ENCODE measurements around the gene DLG1. TPM values are rescaled to one million over a fixed set of nuclear protein-coding genes. Genes with fewer than 3 reads are reported as not detected.

The DLG1 gene
- total RNA-seq, 1 donor from 2014 or later: 168 TPM

DNA sequence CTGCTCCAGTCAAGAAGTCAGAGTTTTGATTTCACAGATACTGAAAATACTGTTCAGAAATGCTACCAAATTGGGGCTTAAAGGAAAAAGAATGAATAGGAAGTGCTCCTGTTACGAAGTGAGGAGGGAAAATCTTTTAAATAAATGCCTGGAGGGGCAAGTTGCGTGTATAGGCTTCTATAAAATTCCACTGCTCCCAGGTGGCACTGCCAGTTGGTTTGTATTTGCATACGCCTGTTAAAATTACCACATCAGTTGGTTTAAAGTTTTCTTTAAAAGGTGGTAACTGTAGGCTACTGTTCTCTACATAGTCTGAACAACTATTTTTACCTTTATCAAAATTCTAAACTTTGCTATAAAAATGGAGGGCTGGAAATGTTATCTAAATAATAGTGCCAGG is 123.5 kb downstream of the DLG1 start:
- Mint-ChIP-seq H3K27me3 (ENCODE audit: unreplicated experiment) (no peaks in the 10 kb centered on the region), H3K9me3 (ENCODE audit: unreplicated experiment) (no peaks in the 10 kb centered on the region), H3K27ac (ENCODE audit: unreplicated experiment) (peak overlapping the region; percentile 81), H3K4me1 (ENCODE audit: unreplicated experiment) (peaks cover 25% of the 10 kb centered on the region), H3K36me3 (ENCODE audit: unreplicated experiment) (peaks cover 13% of the 10 kb centered on the region), H3K4me3 (ENCODE audit: unreplicated experiment) (peak overlapping the region; percentile 32)
- DNase-seq (ENCODE audit: extremely low spot score, unreplicated experiment): no peak
- no peak for TF ChIP-seq CTCF (IDR thresholded peaks at IDR 0.05)

- Mint-ChIP-seq H3K4me1 (ENCODE audit: unreplicated experiment) (peaks cover 25% of the 10 kb centered on the region), H3K4me3 (ENCODE audit: unreplicated experiment) (no peak overlapping the region), H3K36me3 (ENCODE audit: unreplicated experiment) (peaks cover 13% of the 10 kb centered on the region), H3K9me3 (ENCODE audit: unreplicated experiment) (no peaks in the 10 kb centered on the region), H3K27ac (ENCODE audit: unreplicated experiment) (no peak overlapping the region), H3K27me3 (ENCODE audit: unreplicated experiment) (no peaks in the 10 kb centered on the region)
- DNase-seq (ENCODE audit: extremely low spot score, unreplicated experiment): no peak
- no peak for TF ChIP-seq CTCF (IDR thresholded peaks at IDR 0.05)
Observed at GRCh38 chr3:197173620-197174019, 124.8 kb downstream of the DLG1 start.

GRCh38 chr3:197171481-197172067 is 126.8 kb downstream of the DLG1 start:
- Mint-ChIP-seq H3K9me3 (ENCODE audit: unreplicated experiment) (no peaks in the 10 kb centered on the region), H3K36me3 (ENCODE audit: unreplicated experiment) (peaks cover 4% of the 10 kb centered on the region), H3K4me3 (ENCODE audit: unreplicated experiment) (no peak overlapping the region), H3K27me3 (ENCODE audit: unreplicated experiment) (no peaks in the 10 kb centered on the region), H3K4me1 (ENCODE audit: unreplicated experiment) (peaks cover 33% of the 10 kb centered on the region), H3K27ac (ENCODE audit: unreplicated experiment) (peak overlapping the region; percentile 62)
- no peak for DNase-seq (ENCODE audit: extremely low spot score, unreplicated experiment)
- no peak for TF ChIP-seq CTCF (IDR thresholded peaks at IDR 0.05)

DNA sequence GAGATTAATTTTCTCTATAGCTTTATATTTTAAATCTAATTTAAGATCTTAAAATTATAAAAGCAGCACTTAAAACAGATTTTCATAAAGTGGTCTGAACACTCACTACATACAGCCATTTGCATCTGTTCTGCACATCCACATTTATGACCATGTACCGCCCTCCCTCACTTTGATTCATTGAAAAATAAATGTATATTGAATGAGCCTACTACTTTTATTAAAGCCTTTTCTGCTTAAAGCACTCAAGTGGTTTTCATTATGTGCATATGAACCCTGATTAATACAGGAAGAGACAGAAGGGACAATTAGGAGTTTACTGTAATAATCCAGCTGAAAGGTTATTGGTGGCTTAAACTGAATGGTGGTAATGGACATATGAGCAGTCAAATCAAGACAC is 129.4 kb downstream of the DLG1 start:
- TF ChIP-seq CTCF (IDR thresholded peaks at IDR 0.05): no peak
- Mint-ChIP-seq H3K36me3 (ENCODE audit: unreplicated experiment) (peaks cover 13% of the 10 kb centered on the region), H3K9me3 (ENCODE audit: unreplicated experiment) (no peaks in the 10 kb centered on the region), H3K27me3 (ENCODE audit: unreplicated experiment) (no peaks in the 10 kb centered on the region), H3K4me1 (ENCODE audit: unreplicated experiment) (peaks cover 21% of the 10 kb centered on the region), H3K27ac (ENCODE audit: unreplicated experiment) (peak overlapping the region; percentile 82), H3K4me3 (ENCODE audit: unreplicated experiment) (no peak overlapping the region)
- no peak for DNase-seq (ENCODE audit: extremely low spot score, unreplicated experiment)

GRCh38 chr3:197168606-197169005 is 129.8 kb downstream of the DLG1 start:
- Mint-ChIP-seq H3K27me3 (ENCODE audit: unreplicated experiment) (no peaks in the 10 kb centered on the region), H3K27ac (ENCODE audit: unreplicated experiment) (peak overlapping the region; percentile 71), H3K4me3 (ENCODE audit: unreplicated experiment) (no peak overlapping the region), H3K36me3 (ENCODE audit: unreplicated experiment) (peaks cover 13% of the 10 kb centered on the region), H3K9me3 (ENCODE audit: unreplicated experiment) (no peaks in the 10 kb centered on the region), H3K4me1 (ENCODE audit: unreplicated experiment) (peaks cover 20% of the 10 kb centered on the region)
- TF ChIP-seq CTCF (IDR thresholded peaks at IDR 0.05): no peak
- DNase-seq (ENCODE audit: extremely low spot score, unreplicated experiment): no peak
